ENCODE results near the gene SIL1.
"Not testable (repeated sequence)": the region's sequence is repeated elsewhere in the genome, so short reads cannot be mapped to it uniquely, and the experiment has no call there.

Gene SIL1

DNA sequence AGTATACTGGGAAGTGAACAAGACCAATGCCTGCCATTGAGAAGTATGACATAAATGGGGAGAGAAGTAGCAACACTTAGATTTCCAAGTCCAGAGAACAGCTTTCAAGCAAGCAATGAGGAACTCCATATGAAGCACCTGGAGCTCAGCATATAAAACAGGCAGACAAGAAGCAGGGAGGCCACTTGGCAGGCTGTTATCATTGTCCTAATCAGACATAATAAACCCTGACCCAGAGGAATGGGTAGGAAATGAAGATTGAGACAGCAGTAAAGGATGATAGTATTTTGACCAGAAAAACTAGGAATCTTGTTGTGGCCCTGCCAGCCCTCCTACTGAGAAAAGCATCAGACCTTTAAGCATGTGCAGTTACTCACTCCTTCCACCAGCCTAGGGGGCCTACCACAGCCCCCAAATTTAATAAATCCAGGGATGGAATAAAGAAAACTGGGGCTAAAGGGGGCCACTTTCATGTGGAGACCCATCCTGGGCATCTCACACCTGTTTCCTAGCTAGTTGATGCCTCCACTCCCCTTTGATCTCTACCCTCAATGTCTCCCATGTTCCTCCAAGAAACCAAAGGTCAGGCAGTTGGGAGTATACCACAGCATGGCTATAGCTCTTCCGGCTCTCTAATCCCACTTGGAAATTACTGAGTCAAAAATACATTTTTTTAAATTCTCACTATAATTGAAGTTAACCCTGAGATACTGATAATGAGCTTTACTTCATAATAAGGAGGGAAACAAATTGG is 135.1 kb downstream of the SIL1 start:
- no peak for DNase-seq

DNA sequence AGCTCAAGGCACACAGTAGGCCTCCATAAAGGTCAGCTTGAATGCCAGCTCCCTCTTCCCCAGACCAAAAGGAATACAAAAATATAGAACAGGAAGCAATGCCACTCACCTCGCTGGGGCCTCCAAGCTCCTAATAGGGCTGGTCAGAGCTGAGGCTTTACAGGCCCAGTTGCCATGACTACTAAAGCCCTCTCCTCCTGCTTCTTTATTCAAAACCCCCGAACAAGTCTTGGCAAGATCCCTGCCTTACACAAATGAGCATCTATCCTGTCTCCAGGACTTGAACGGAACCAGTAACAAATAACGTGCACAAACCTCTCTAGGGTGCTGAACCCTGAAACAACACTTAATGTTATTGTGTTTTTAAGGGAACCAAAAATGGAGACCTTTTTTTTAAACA is 136.3 kb downstream of the SIL1 start:
- no peak for DNase-seq

DNA sequence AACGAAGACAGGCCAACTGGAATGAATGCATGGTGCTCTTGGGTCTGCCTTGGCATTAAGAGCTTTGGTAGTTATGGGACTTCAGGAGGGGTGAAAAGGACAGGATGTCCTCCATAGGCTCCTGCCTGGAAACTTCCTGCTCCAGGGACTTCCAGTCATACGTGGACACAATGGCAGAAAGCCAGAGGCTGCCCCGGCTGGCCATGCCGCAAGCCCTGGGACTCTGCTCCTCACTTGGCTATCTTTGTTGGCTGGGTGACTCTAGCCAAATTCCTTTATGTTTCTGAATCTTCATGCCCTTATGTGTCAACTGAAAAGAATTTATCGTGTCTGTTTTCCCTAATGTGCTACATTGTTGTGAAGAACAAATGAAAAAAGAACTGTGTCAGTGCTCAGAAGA is 136.9 kb downstream of the SIL1 start:
- DNase-seq = no peak

DNA sequence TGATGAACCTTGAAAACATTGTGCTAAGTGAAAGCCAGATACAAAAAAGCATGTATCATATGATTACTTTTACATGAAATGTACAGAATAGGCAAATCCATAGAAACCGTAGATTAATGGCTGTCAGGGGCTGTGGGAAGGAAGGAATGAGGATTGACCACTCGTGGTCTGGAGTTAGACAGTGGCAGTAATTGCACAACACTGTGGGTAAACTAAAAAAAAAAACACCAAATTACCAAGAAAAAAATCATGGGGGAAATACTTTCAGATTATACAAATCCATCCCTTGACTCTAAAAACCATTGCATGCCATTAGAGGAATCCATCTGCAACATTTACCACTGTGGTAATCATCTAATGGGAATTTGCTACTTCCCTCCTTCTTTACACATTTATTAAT is 140.0 kb downstream of the SIL1 start:
- no peak for DNase-seq

DNA sequence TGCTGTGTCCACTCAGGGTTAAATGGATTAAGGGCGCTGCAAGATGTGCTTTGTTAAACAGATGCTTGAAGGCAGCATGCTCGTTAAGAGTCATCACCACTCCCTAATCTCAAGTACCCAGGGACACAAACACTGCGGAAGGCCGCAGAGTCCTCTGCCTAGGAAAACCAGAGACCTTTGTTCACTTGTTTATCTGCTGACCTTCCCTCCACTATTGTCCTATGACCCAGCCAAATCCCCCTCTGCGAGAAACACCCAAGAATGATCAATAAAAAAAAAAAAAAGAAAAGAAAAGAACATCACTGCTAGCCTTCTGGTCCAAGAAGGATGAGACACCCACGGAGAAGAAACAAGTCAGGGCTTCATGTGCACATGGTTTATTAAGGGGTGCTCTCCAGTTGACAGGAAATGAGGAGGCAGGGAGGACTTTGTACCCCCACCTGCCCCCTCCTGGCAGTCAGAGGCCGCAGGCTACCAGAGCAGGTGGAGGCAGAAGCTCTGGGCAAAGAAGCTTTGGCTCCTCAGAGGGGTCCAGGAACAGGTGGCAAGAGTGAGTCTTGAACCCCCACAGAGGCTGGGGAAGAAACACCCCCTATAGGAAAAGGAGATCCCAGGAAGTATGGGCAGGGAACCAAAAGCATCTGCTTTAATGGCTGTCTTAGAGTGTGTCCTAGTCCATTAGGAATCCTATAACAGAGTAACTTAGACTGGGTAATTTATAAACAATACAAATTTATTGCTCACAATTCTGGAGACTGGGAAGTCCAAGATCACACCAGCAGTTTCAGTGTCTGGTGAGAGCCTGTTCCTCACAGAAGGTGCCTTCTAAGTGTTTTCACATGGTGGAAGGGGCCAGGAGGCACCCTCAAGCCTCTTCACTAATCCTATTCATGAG is 140.9 kb downstream of the SIL1 start:
- DNase-seq = not testable (repeated sequence)

DNA sequence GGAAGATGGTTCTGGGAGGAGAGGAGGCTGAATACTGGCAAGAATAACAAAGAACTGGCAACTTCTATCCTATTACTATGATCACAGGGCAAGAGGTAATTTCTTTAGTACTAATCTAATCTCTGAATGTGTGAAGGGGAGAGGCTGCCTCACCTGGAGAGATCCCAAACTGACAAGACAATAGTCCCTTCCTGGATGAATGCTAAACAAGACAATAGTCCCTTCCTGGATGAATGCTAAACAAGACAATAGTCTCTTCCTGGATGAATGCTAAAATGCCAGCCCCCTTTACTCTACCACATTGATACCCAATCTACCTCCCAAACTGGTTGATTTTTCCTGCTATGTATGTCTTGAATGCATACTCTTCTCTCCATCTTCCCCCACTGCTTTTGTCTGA is 145.2 kb downstream of the SIL1 start:
- DNase-seq = no peak

DNA sequence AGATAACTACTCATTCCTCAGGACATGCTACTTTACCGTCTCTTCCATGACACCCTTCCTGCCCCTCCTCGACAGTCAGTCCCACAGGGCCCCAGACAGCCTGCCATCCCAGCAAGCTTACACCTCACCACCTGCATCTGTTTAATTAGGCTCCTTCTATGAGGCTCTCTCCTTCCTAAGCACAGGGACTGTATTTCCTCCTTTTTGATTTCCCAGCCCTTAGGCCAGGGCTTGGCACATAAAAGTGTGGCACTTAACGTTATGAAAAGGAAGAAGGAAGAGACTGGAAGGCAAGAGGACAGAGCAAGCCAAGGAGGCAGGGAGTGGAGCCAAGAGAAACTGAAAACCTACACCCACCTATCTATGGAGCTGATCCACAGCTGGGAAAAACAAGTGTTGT is 146.8 kb downstream of the SIL1 start:
- DNase-seq = no peak

DNA sequence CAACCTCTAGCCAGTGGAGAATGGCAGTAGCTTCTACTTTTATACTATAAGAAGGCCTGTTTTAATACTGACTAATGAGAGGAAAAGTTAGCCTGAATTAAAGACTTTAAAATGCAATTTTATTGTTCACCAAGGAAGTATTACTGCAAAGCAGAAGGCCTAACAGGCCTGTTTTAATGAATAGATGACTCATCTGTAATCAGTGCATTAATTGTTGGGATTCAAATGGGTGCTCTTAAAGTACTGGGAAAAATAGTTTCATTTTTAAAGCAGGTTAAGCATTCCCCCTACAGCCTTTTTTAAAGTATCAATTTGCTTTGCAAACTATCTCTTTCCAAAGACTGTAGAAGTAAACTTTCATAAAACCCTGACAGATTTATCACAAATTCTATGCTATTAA is 147.7 kb downstream of the SIL1 start:
- DNase-seq = no peak

DNA sequence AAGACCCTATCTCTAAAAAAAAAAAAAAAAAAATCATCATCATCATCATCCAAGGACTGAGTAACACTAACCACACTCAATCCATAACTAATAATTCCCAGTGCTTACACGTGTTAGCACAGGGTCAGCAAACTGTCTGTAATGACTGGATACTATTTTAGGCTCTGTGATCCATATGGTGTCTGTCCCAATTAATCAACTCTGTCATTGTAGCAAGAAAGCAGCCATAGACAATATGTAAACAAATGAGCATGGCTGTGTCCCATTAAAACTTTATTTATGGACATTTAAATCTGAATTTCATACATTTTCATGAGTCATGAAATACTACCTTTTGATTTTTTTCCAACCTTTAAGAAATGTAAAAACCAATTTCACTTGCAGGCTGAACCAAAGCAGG is 148.4 kb downstream of the SIL1 start:
- DNase-seq = no peak

DNA sequence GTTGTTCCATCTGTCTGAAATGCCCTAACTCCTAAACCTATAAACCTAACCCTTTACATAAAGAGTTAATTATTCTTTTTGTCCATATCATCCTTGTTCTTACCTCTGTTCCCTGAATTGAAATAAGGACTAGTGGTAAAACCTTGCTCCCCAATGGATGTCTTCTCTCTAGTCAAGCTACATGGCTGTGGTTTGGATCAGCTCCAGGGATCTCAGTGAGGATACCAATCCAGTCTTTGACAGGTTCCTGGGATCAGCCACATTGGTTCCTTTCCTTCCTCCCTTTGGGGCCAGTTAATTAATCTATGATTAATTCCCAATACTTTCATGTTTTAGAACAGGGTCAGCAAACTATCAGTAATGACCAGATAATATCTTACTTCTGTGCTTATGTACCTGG is 151.6 kb downstream of the SIL1 start:
- DNase-seq = no peak

DNA sequence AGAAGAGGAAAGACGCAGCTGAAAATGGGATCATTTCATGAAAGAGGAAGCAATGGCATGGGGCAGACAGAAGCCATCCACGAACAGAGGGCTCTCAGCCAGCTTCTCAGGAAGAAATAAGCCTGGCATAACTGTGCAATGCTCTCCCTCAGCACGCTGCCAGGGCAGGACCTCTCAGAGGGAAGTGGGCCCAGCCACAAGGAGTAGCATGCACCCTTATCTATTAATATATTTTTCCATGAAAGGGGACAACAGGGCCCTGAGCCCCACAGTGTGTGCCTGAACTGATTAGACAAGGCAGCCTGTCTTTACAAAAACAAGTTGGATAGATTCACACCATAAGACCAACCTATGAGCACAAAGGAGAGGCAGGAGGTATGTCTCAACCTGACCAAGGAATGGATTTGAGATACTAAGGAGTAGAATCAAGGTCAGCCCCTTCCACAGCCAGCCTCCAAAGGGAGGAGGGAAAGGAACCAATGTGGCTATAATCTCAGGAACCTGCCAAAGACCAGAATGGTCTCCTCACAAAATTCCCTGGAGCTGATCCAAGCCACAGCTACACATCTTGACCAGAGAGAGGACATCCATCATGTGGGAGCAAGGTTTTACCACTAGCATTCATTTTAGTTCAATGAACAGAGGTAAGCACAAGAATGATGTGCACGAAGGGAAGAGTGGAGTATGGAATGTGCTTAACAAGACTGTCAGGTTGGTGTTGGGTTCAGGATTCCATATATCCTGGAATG is 154.8 kb downstream of the SIL1 start:
- DNase-seq = no peak

DNA sequence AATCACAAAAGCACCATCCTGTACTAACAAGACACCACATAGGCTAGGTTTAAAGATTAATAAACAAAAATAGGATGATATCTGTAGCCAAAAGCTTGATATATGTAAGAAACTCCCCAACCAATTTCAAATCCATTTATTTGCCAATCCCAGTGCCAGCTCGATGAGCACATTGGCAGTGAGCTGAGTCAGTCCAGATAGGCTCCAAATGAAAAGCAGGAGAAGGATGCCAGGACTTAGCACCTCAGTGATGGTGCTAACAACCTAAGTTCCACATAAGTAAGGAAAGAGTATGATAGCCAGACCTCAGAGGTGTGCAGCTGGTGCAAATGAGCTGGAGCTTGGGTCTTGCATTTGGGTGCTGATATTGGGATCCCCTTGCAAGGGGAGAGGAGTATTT is 158.1 kb downstream of the SIL1 start:
- no peak for DNase-seq

DNA sequence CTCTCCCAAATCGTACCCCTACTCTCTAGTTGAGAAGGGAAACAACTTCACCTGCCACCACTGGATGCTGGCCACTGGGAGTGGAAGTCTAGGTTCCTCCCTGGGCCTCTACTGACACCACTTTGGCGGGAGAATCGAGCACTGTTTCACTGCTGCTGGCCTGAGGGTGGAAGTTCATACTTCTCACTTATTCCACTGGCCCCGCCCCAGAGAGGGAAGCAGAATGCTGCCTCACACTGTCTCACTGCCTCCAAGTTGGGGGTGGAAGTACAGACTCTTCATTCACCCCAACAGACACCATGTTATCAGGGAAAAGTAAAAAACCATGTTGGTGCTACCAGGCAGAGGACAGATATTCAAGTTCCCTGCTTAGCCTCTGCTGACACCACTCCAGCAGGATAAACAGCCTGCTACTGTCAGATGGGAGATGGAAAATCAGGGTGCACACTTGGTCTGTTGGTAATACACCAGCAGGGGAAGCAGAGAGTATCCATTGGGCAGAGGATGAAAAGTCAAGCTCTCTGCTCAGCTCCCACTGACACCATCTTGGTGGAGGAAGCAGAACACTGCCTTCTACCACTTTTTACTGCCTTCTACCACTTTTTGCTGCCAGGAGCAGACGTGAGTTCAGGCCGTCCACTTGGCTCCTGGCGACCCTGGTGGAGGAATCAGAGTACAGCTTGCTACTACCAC is 159.4 kb downstream of the SIL1 start:
- no peak for DNase-seq

DNA sequence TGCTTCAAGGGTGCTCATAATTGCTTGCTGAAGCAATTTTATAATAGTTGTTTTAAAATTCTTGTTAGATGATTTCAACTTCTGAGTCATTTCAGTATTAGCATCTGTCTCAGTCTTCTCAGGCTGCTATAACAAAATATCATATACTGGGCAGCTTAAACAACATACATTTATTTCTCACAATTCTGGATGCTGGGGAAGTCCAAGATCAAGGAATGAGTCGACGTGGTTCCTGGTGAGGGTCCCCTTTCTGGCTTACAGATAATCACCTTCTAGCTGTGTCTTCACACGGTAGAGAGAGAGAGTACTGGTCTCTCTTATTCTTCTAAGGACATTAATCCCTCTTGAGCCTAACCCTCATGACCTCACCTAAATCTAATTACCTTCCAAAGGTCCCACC is 160.4 kb downstream of the SIL1 start:
- no peak for DNase-seq

DNA sequence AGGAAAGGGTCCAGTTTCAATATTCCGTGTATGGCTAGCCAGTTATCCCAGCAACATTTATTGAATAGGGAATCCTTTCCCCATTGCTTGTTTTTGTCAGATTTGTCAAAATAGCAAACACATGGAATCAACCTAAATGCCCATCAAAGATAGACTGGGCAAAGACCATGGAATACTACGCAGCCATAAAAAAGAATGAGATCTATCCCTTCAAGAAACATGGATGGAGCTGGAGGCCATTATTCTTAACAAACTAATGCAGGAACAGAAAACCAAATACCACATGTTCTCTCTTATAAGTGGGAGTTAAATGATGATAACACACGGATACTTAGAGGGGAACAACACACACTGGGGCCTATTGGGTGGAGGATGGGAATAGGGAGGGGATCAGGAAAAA is 161.8 kb downstream of the SIL1 start:
- DNase-seq = not testable (repeated sequence)

DNA sequence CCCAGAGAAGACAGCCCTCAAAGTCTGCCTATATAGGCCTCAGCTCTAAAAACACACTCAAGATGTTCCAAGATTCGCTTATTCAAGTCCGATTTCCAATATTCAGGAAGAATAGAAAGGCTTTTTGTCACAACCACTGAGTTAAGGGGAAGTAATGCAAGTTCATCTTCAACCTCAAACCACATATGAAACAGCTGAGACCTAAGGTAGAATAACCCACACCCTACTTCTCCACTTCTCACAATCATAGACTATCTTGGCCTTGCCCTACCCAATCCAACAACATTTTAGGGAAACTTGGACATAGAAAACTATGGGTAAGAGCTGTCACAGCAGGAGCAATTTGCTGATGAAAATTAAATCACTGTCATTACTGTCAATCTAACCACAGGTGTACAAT is 171.0 kb downstream of the SIL1 start:
- DNase-seq = peak in 1 of 2 experiments; percentile 7

DNA sequence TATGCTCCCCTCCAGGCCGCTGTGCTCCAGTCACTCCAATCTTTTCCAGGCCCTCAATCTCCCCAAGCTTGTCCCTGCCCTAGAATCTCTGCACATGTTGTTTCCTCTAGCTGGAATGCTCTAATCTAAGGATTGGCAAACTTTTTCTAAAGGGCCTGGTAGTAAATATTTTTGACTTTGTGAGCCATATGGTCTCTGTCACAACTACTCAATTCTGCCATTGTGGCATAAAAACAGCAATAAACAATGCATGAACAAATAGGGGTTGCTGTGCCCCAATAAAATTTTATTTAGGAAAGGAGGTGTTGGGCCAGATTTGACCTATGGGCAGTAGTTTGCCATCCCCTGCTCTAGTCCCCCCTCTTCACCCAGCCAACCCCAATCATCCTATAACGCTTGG is 172.5 kb downstream of the SIL1 start:
- no peak for DNase-seq

DNA sequence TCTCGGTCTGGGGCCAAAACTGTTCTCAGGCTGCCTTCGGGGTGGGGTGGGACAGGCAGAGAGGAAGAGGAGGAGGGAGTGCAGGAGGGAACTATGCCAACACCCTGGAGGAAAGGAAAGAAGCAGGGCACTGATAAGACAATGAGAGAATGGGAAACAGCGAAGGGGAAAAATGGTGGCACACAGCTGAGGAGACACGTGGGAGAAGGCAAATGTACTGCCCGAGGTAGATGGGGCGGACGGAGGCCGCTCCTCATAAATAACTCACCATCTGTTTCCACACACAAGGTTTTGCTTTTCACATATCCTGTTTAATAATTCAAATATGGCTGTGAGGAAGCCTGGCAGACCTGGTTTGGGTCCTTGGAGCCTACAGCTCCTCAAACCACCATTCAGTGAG is 174.9 kb downstream of the SIL1 start:
- DNase-seq = no peak

DNA sequence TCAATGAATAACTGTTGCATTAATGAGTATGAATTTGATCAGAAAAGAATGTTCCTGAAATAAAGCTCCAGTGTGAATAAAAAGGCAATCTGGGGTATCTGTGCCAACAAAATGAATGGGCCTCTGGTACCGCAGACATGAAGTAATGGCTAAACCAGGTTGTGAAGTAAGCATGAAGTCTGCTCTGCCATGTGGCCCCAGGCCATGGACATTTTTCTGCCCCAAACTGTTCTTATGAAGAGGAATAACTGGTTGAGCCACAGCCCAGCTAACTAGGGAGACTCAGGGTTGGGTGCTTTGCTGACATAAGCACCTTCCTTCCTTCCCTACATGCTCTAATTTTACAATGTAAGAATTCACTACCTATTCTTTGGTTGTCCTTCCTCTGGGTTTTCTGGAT is 175.6 kb downstream of the SIL1 start:
- no peak for DNase-seq

DNA sequence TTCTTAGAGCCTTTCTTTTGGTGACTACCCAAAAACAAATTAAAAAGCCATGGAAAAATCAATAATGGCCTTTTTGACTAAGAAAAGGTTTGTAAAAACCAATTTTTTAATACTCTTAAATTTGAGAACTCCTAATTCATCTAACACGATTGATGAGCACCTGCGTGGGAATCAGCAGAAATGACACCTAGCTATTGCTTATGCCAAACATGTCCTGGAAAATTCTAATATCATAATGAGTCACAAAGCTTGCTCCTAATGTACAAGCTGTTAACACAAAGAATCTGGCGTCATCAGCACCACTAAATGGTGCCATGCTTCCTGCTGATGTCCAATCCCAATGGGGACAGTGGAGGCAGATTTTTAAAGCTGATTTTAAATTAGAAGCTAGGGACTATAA is 176.8 kb downstream of the SIL1 start:
- DNase-seq = no peak

DNA sequence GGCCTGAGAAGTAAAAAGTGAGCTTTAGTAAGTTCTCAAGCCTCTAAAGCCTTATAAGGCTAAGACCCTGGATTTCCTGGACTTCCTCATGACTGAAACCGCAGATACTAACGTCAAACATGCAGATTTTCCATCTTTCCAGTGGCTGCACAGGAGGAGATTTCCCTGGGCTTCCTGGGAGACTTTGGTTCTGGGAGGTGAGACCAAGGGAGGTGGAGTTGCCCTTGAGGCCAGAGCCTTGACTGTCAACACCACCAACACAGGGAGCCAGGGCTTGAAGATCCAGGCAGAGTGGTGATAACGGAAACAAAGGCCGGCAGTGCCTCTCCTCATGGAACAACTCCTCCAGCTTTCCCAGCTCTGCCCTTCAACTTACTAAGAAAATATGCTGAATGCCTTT is 178.3 kb downstream of the SIL1 start:
- DNase-seq = no peak

DNA sequence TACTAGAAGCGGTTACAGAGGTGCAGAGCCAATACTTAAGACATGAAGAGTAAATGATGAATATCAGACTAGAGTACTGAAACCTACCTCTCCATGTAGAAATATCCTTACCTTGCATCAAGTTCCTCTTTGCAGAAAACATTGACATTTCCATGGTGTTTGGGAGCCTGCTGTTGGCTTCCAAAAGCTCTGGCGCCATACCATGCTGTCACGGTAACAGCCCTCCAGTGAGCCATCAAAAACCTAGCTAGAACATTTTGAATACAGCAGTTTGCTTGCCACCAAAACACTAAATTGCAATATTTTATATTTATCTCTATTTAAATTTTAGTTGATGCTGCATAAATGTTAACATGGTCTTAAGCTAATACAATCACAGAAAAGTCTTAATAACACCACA is 179.0 kb downstream of the SIL1 start:
- DNase-seq = no peak

DNA sequence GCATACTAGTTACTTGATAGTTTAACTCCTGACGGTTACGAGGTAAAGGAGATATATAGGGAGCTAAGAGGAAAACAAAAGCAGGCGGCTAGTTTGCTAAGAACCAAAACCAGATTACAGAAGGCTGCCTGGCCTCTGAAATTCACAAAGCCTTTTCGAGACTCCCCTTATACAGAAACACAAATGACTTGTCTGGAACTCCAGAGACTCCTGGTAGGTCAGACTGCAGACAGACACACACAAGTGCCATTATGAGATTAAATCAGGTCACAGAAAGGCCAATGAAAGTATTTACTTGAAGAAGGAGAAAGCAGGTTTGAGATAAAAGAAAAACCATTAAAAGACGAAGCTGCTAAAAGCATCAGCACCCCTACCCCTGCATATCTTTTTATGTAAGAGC is 180.5 kb downstream of the SIL1 start:
- no peak for DNase-seq
